Fibroblast of gingiva (primary cell): ENCODE measurements around the gene CCM2.

Source experiments
- DNase-seq: peaks from one replicate; pipeline ENCODE4 v3.0.0-alpha.2; 2011; ENCODE audit warnings: low read depth

Gene CCM2

GRCh38 chr7:45125193-45125904, 125.3 kb downstream of the CCM2 start:
- DNase-seq: no peak
